ENCODE measurements around the gene SDK2.
A peak's percentile ranks its signal among the peaks of the same experiment; 100 is the strongest.
"Not testable (repeated sequence)": the region's sequence is repeated elsewhere in the genome, so short reads cannot be mapped to it uniquely, and the experiment has no call there.

SDK2 gene

DNA sequence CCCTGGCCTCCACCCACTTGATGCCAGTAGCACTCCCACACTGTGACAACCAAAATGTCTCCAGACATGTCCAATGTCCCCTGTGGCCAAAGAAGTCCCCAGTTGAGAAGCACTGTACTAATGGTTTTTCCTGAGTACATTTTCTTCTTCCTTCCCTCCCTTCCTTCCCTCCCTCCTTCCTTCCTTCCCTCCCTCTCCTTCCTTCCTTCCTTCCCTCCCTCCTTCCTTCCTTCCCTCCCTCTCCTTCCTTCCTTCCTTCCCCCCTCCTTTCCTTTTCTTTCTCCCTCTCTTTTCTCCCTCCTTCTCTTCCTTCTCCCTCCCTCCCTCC, 255.7 kb downstream of the SDK2 start:
- DNase-seq (ENCODE audit: low read depth, low spot score) = no peak

DNA sequence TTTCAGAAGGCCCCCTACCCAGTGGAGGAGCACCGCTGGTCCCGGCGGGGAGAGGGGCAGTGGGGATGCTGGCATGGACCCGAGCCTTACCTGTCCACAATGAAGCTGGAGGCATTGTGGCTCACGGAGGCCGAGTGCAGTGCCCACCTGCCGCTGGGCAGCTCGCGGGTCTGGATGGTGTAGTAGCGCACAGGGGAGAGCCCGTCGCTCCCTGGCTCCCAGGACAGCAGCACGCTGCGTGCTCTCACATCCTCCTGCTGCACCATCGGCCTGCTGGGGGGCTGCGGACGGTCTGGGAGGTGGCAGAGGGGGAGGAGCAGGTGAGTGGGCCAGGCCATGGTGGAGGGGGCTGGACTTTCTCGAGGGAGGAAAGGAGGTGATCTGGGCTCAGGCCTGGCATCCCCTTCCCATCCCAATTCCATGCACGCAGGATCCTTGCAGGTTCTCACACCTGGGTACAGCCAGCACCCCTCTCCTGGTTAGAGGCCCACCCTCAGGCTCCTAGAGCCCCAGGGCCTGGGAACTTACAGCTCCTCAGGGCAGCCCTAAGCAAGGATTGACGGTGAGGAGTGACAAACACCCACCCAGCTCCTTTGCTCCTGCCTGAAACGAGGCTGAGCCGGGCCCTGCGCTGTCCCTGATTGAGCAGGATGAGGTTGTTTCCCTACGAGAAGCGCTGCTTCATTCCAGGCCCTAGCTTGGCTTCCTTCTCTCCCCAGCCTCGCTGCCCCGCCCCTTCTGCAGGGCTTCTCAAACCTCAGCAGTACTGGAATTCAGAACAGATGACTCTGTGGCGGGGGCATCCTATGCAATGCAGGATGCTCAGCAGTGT, 256.3 kb downstream of the SDK2 start:
- H3K27ac ChIP-seq = no peak overlapping the region
- no peak for DNase-seq (ENCODE audit: low read depth, low spot score)

More for the DNA sequence above, 255.7 kb downstream of the SDK2 start:
- no peak overlapping the region for H3K27ac ChIP-seq

DNA sequence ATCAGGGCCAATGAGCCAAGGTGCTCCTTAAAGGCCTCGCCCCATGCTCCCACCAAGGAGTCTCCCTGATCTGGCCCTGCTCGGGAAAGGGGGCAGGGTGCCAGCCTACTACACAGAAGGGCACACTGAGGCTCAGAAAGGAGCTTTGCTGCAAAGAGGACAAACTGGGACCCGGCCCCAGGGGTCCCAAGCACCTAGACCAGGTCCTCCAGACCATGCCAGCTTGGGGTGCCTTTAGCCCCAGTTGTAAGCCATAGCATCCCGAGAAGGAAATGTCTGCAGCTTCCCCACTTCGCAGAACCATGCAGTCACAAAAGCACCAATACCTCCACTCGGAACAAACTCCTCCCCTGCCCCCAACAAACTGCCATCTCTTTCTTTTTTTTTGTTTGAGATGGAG, 257.7 kb downstream of the SDK2 start:
- DNase-seq (ENCODE audit: low read depth, low spot score) = no peak
- H3K27ac ChIP-seq = no peak overlapping the region

- no peak overlapping the region for H3K27ac ChIP-seq
- no peak for DNase-seq (ENCODE audit: low read depth, low spot score)
These were observed 259.3 kb downstream of the SDK2 start for GRCh38 chr17:73384926-73385325.

- no peak for DNase-seq (ENCODE audit: low read depth, low spot score)
- no peak overlapping the region for H3K27ac ChIP-seq
These were observed 263.7 kb downstream of the SDK2 start for GRCh38 chr17:73380439-73381106.

- DNase-seq (ENCODE audit: low read depth, low spot score) = no peak
- H3K27ac ChIP-seq = no peak overlapping the region
These were observed 264.4 kb downstream of the SDK2 start for GRCh38 chr17:73379826-73380225.

GRCh38 chr17:73378974-73379470, 265.2 kb downstream of the SDK2 start:
- H3K27ac ChIP-seq = no peak overlapping the region
- DNase-seq (ENCODE audit: low read depth, low spot score) = no peak

DNA sequence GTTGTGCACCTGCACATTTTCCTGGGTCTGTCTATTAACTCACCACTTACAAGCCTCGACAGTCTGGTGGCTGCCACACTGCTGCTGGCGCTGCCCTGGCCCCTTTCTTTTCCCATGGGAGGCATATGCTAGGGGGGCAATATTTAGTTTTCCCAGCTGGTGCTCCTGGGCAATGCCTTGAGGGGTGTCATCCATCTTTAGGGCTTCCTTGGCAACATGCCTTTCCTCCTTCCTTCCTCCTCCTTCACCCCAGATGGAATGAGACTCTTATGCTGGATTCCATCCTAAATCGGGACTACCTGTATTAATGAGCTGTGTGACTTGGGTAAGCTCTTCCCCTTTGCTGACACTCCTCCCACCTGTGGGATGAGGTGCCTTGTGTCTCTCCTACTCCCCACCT, 267.6 kb downstream of the SDK2 start:
- no peak for DNase-seq (ENCODE audit: low read depth, low spot score)
- H3K27ac ChIP-seq = no peak overlapping the region

- no peak overlapping the region for H3K27ac ChIP-seq
- DNase-seq (ENCODE audit: low read depth, low spot score) = no peak
These were observed 268.1 kb downstream of the SDK2 start for GRCh38 chr17:73376152-73376551.

DNA sequence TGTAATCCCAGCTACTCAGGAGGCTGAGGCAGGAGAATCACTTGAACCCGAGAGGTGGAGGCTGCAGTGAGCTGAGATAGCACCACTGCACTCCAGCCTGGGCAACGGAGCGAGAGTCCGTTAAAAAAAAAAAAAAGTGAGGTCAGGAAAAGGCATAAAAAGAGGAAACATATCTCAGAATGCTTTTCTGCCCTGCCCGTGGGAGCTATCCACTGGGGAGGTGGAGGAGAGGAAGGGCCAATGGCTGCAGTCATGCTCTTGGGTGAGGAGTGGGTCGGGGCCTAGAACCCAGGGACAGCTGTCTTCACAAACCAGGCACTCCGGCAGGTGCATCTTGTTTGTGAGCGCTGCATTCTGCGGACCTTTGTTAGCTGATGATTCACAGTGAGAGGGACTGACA, 272.4 kb downstream of the SDK2 start:
- no peak for DNase-seq (ENCODE audit: low read depth, low spot score)
- no peak overlapping the region for H3K27ac ChIP-seq

DNA sequence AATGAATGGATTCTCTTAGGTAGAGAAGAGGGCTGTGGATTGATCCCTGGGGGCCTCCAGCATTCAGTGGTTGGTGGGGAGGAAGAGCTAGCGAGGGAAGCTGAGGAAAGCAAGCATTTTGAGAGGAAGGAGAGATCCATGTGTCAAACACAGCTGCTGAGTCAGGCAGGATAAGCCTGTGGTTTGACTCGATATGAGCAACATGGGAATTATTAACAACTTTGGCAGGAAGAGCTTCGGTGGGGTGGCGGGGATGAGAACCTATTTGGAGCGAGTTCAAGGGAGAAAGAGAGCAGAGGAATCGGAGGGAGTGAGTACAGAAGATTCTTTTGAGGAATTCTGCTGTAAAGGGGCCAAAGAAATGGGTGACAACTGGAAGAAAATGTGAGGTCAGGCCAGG, 273.0 kb downstream of the SDK2 start:
- peak; percentile 31 for DNase-seq (ENCODE audit: low read depth, low spot score)
- no peak overlapping the region for H3K27ac ChIP-seq

GRCh38 chr17:73369817-73370490, 274.3 kb downstream of the SDK2 start:
- DNase-seq (ENCODE audit: low read depth, low spot score); H3K27ac ChIP-seq: not testable (repeated sequence)

DNA sequence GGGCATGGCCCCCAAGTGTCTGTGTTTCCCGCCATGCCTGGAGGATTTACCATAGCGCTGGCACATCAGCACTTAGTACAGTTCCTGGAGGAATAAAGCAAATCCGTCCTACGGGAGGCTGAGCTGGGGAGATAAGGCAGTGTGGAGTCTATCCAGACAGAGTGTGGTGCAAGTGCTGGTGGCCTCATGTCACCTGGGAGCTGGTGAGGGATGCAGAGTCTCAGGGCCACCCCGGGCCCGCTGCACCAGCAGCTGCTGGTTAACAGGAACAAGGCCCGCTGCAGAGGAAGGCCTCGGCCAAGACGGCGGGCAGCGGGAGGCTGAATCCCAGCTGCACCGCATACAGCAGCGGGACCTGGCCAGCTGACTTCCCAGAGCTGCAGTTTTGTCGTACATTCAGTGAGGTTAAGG, 275.1 kb downstream of the SDK2 start:
- DNase-seq (ENCODE audit: low read depth, low spot score) = no peak
- H3K27ac ChIP-seq = no peak overlapping the region

- no peak overlapping the region for H3K27ac ChIP-seq
- no peak for DNase-seq (ENCODE audit: low read depth, low spot score)
These were observed 276.1 kb downstream of the SDK2 start for GRCh38 chr17:73368085-73368631.

- H3K27ac ChIP-seq = no peak overlapping the region
- no peak for DNase-seq (ENCODE audit: low read depth, low spot score)
These were observed 278.2 kb downstream of the SDK2 start for GRCh38 chr17:73365906-73366623.

GRCh38 chr17:73365301-73365874, 278.9 kb downstream of the SDK2 start:
- DNase-seq (ENCODE audit: low read depth, low spot score) = no peak
- H3K27ac ChIP-seq = no peak overlapping the region

DNA sequence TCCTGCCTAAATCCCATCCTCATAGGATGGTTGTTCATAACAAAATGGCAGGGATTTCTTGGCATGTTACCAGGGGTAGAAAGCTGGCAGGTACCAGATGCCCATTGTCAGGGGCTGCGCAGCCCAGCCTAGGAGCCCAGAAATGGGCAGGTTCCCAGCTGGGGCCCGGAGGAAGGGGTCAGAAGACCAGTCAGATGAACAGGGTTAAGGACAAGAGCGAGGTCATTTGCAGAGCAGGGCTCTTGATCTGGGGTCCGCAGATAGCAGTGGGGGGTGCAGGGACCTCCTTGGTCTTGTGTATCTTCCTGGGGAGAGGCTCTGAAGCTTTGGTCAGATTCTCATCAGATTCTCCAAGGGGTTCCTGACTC, 280.1 kb downstream of the SDK2 start:
- no peak for DNase-seq (ENCODE audit: low read depth, low spot score)
- no peak overlapping the region for H3K27ac ChIP-seq

DNA sequence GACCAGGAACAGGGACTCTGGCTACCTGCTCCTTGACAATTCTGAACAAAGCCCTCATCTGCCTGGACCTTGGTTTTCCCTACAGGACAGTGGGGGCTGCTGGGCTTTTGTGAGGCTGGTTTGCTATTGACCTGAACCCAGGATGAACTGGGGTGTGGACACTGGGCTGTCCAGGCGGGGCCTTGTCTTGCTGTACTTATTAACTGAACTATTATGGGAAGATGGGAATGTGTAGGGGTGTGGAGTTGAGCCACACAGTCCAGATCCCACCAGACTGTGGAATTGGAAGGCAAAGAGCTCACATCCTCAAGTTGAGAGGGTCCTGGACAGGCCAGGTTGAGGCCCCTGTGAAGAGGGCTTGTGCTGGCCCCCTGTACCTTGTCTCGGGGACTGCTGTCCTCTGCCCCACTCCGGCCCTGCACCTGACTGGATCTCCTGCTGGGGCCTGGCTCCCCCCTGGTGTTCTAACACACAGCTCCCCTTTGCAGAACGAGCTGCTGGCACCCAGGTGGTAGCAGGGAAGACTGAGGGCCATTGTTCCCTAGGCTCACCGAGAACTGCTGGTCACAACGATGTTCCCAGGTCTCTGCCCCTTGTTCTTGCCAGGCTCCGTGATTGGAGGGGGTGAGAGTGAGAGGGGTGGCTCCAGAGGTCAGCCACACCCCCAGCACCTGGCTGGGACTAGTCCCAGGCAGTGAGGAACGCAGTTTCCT, 280.6 kb downstream of the SDK2 start:
- DNase-seq (ENCODE audit: low read depth, low spot score) = no peak
- H3K27ac ChIP-seq = no peak overlapping the region

- DNase-seq (ENCODE audit: low read depth, low spot score) = no peak
- no peak overlapping the region for H3K27ac ChIP-seq
These were observed 281.5 kb downstream of the SDK2 start for GRCh38 chr17:73362697-73363096.

Measured in epithelial cell of prostate (primary cell).